Inferior parietal cortex (tissue), 1 donor: ENCODE results near the gene ADAM11.

Experiments used
- DNase-seq: peaks from one replicate; pipeline ENCODE4 v3.0.0-alpha.2; 2016; ENCODE audit errors: extremely low spot score

The ADAM11 gene

GRCh38 chr17:44775838-44776621 is 17.2 kb downstream of the ADAM11 start:
- DNase-seq = no peak

DNA sequence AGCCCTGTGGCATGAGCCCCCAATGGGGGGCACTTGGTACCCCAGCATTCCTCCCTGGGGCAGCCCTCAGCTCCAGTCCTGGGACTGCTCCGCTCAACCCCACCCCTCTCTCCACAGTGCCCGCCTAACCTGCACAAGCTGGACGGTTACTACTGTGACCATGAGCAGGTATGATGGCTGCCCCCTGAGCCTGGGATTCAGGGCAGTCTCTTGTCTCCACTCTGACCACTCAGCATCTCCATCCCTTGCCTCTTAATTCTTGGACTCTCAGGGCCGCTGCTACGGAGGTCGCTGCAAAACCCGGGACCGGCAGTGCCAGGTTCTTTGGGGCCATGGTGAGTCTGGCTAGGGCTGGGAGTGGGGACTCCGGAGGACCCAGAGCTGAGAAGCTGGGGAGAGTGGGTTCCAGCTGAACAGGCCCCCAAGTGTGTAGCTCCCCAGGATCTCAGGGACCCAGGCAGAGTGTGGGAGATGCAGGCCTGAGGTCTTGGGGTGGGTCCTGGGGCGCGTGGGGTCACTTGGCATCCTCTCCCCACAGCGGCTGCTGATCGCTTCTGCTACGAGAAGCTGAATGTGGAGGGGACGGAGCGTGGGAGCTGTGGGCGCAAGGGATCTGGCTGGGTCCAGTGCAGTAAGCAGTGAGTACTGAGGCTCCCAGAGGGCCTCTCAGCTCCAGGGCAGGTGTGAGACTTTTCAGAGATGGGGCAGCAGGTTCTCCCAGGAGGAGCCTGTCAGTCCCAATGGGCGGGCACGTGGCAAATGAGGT is 18.0 kb downstream of the ADAM11 start:
- DNase-seq = no peak

- no peak for DNase-seq
Measured at GRCh38 chr17:44777394-44778348, 18.9 kb downstream of the ADAM11 start.

GRCh38 chr17:44778656-44779210 is 19.9 kb downstream of the ADAM11 start:
- no peak for DNase-seq

DNA sequence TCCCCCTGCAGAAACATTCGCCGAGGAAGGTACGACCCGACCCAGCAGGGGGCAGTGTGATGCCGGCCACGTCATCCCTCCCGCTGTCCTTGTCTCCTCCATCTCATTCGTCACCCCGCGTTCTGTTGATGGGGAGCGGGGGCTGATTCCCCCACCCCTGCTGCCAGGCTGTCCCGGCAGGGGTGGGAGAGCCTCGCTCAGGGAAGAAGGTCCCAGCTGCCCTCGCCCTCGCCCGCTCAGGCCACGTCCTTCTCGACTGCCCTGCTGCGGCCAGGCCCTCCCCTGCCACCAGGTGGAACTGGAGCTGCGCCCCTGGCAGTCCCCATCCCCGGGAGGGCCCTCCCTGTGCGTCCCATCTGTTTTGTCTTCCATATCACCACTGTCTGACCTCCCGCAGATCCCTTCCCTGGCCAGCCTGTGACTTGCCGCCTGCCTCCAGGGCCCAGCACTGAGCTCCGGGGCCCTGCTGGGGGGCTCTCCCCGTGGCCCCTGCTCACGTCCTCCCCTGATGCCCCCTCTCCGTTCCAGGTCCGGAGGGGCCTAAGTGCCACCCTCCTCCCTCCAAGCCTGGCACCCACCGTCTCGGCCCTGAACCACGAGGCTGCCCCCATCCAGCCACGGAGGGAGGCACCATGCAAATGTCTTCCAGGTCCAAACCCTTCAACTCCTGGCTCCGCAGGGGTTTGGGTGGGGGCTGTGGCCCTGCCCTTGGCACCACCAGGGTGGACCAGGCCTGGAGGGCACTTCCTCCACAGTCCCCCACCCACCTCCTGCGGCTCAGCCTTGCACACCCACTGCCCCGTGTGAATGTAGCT is 20.6 kb downstream of the ADAM11 start:
- DNase-seq = peak; percentile 80

- no peak for DNase-seq
Measured at GRCh38 chr17:44780161-44780560, 21.4 kb downstream of the ADAM11 start.

DNA sequence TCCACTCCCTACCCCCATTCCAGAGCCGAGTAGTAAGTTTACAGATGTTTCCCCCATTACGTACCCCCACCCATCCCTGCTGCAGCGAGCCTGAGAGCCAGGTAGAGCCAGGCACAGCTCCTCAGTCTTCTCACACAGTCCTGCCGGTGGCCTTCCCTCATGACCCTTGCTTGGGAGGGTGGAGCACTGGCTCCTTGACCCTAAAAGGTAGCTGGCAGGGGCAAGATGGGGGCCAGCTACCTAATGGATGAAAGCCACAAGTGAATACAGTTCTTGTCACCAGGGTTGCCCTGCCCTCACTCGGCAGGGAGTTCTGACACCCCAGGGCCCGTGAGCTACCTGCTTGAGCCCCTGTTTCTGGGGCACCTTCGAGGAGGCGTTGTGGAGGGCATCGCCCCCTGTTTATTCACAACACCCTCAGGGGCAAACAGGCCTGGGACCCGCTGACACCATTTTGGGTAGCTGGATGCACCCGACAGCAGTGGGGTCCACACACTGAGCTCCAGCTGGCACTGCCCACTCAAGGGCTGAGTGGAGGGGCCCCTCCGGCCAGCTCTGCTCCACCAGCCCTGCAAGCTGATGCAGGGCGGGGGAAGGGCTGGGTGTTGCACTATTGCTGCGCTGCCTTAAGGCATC is 22.2 kb downstream of the ADAM11 start:
- no peak for DNase-seq

DNA sequence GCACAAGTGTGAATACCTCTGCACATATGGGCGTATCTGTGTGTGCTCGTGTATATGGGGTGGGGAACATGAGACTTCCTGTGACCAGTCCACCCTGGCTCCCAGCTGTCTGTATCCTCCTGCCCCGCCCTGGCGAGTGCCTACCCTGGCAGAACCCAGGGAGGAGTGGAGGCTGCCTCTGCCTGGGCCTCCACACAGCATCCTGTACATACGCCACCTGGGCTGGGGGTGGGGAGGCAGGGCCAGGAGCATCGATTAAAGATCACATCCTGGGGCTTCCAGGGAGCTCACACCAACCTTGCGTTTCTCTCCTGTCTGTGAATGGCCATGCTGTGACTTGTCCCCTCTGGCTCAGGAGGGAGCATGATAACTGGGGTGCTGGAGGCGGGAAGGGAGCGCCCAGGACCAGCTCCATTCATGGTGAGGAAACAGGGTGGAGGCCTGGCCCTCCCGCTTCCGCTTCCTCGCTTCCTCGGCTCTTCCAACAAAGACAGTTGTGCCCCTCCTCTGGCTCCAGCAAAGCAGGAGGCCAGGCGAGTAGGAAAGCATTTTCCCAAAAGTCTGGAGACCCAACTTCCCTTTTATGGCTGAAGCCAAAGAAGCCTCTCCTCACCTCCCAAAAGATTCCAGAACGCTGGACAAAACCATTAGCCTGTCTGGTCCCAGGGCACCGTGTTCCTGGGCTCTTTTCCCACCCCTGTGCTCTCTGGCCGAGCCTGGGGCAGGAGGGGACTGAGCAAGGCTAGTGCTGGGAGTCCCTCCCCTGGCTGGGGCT is 22.9 kb downstream of the ADAM11 start:
- DNase-seq = no peak

DNA sequence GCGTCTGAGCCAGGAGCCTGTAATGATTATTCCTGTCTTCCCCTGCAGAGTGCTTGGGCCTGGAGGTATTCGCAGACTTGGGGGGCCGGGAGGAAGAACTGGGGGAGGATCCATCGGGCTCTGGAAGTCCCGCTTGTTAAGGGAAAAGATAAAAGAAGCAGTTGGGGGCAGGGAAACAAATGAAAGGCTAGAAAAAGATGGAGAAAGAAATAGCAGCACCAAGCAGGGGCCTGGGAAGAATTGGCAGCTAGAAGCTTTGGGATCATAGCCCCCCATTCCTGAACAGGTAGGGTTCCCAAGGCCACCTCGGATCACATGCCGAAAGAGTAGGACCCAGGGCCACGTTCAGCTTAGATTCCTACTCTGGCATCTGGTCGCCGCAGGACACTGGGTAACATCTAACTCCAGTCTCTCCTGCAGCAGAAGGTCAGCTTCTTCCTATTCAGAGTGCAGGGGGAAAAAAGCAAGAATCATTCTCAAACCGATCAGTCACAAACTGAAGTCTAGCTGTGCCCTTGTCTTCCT is 23.6 kb downstream of the ADAM11 start:
- DNase-seq = no peak

DNA sequence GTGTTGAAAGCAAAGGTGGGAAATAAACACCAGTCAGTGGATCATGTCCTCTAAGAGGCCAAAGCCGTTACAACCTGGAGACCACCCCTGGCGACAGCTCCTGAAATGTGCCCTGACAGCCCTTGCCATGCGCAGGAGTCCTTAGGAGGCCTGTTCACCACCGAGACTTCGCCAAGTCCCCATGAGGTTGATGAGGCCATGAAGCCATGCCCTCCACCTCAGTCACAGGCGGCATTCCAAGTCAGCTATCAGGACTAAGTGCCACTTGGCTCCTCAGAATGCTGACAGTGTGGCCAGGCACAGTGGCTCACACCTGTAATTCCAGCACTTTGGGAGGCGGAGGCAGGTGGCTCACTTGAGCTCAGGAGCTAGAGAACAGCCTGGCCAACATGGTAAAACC is 27.1 kb downstream of the ADAM11 start:
- DNase-seq = no peak

DNA sequence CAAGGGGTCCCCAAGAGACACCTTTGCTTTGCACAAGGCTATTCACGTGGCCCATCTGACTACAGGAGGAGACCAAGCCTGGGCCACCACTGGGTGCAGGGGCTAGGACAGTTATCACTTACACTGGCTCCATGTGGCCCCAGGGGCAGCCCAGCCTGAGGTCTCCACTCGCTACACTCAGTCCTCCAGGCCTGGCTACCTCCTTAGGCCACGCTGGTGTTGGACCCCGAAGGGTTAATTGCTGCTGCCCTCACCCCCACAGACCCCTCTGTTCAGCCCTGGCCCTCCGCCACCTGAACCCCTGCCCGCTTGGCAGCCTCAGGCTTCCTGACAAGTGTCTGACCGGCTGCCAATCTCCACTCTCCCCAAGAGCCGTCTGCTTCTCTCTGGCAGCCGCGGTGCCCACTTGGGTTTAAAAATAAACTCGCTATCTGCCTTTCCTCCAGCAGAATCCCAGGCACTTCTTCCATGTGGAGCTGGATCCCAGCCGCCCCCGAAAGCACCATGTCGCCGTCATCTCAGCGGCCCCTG is 27.8 kb downstream of the ADAM11 start:
- no peak for DNase-seq

- DNase-seq = no peak
Measured at GRCh38 chr17:44787271-44787940, 28.6 kb downstream of the ADAM11 start.

DNA sequence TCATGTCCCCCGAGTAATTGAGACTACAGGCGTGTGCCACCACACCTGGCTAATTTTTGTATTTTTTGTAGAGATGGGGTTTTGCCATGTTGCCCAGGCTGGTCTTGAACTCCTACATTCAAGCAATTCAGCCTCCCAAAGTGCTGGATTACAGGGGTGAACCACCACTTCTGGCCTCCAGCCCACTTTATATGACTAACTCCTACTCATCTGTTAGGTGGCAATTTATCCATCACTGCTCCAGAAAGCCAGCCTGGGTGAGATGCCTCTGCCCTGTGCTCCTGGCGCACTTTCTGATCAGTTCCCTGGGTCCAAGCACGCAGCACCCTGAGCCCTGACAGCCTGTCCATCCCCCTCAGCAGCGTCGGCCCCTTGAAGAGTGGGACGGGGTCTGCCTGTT is 29.4 kb downstream of the ADAM11 start:
- DNase-seq = no peak

DNA sequence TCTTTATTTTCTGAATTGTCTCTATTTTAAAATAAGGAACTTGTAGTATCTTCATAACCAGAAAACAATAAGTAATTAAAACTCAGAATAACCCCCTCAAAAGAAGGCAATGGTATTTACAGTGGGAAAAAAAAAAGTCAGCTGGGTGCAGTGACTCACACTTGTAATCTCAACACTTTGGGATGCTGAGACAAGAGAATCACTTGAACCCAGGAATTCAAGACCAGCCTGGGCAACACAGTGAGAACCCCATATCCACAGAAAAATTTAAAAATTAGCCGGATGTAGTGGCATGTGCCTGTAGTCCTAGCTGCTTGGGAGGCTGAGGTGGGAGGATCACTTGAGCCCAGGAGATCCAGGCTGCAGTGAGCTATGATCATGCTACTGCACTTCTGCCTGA is 33.5 kb downstream of the ADAM11 start:
- no peak for DNase-seq

DNA sequence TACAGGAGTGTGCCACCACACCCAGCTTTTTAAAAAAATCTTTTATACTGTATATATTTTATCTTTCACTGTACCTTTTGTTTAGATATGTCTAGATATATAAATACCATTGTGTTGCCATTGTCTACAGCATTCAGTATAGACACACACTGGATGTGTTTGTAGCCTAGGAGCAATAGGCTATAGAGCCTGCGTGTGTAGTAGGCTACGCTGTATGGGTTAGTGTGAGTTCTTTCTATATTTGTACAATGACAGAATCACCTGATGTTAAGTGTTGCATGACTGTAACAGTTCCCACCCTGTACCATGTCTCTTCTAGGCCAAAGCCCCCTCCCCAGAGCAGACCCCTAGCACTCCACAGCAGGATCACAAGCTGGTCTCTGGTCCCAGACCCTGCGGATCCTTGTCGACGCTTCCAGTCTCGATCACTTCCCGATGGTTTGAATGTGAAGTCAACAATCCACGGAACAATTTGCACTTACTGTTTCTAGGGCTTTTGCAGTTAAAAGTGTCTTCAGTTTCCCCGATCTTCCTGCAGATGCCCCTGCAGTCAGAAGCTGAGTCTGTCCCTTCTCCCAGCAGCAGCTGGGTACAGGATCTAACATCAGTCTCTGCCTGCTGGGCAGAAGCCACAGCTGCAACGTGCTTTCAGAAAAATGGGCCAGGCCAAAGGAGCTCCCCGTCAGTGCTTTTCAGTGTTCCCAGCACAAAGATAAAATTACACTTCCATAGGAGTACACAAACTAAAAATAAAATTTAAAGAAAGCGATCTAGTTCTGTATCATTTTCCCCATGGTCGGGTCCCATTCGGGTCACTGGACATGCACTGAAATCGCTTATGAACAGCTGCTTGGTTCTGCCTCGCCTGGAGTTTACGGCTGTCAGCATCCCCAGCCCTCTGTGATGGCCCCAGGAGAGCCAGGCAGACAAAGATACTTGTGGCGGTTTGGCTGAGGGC is 35.4 kb downstream of the ADAM11 start:
- no peak for DNase-seq

DNA sequence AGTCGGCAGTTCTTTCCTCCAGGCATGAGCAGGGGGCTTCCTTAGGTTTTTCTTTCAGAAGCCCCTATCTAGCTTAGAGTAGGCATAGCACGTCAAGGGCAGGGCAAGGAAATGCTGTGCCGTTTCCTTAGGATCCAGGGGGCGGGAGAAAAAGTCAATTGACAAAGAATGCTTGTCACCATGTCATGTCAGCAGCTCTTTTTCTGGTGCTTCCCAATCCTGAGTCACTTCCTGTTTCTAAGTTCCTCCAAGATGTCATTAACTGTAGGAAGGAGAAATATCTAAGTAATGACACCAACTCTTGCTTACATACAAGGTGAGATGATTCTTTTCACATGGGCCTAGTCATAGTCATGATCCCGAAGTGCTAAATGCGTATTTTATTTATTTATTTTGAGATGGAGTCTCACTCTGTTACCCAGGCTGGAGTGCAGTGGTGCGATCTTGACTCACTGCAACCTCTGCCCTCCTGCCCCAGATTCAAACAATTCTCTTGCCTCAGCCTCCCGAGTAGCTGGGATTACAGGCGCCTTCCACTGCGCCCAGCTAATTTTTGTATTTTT is 36.1 kb downstream of the ADAM11 start:
- DNase-seq = no peak

- DNase-seq = no peak
Measured at GRCh38 chr17:44795421-44795820, 36.6 kb downstream of the ADAM11 start.
